ENCODE results near the gene WASF2.

DNA sequence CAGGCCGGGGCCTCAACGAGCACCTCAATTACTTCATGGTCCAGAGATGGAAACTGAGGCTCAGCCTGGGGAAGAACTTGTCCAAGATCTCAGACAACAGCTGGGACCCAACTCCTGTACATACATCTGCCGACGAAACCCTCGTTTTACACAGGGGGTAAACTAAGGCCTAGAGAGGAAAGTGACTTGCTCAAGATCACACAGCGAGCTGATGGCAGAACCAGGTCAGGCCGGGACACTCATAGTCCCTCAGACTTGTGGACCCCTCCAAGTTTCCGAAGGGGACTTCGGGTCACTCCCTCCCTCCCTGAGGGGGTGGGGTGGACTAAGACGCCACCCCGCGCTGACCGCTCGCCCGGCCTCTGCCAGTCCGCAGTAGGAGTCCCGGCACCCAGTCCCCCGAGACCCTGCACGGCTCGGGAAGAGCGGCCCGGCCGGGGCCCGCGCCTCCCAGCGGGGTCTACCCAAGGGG is 430 bp downstream of the WASF2 start:
- TF ChIP-seq, protein P1, sequence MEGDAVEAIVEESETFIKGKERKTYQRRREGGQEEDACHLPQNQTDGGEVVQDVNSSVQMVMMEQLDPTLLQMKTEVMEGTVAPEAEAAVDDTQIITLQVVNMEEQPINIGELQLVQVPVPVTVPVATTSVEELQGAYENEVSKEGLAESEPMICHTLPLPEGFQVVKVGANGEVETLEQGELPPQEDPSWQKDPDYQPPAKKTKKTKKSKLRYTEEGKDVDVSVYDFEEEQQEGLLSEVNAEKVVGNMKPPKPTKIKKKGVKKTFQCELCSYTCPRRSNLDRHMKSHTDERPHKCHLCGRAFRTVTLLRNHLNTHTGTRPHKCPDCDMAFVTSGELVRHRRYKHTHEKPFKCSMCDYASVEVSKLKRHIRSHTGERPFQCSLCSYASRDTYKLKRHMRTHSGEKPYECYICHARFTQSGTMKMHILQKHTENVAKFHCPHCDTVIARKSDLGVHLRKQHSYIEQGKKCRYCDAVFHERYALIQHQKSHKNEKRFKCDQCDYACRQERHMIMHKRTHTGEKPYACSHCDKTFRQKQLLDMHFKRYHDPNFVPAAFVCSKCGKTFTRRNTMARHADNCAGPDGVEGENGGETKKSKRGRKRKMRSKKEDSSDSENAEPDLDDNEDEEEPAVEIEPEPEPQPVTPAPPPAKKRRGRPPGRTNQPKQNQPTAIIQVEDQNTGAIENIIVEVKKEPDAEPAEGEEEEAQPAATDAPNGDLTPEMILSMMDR (IDR thresholded peaks at IDR 0.05; ENCODE audit: low read depth, low read length) = no peak
- TF ChIP-seq MYC (IDR thresholded peaks at IDR 0.05; ENCODE audit: low read depth, low read length) = no peak
- no peak for TF ChIP-seq POLR2A (IDR thresholded peaks at IDR 0.05; ENCODE audit: extremely low read depth, insufficient read length)
- TF ChIP-seq, protein P2, sequence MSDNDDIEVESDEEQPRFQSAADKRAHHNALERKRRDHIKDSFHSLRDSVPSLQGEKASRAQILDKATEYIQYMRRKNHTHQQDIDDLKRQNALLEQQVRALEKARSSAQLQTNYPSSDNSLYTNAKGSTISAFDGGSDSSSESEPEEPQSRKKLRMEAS (IDR thresholded peaks at IDR 0.05; ENCODE audit: low read depth, low read length) = no peak
